OCI-LY7 (cell line): ENCODE measurements around the gene HEATR5A. TPM values are rescaled to one million over a fixed set of nuclear protein-coding genes. Genes with fewer than 3 reads are reported as not detected.

ENCODE experiments used
- BruUV-seq: library from RNA; stranded (reverse); fragments of 400-500 nt; replicated peaks from 2 replicates; lab custom pipeline; 2021; lab: Mats Ljungman, UMichigan
- CTCF ChIA-PET: fragments of 300-600 bp; sonication (Branson Sonifier 250); formaldehyde crosslinking; loops from one replicate; lab custom pipeline; 2022; ENCODE audit warnings: antibody characterized with exemption; ENCODE audit not compliant: unreplicated experiment; lab: Charles Lee
- POLR2A ChIA-PET: fragments of 300-600 bp; sonication (Branson Sonifier 250); formaldehyde crosslinking; loops from one replicate; lab custom pipeline; 2022; ENCODE audit warnings: antibody characterized with exemption; lab: Charles Lee
- DNase-seq: peaks from one replicate; pipeline ENCODE4 v3.0.0-alpha.2; 2015; ENCODE audit warnings: low spot score
- H2AFZ ChIP-seq: fragments of 200-600 bp; sonication (generic), shearing (Covaris generic); 2 replicates; pipeline ENCODE4 v1.6.1; 2014; ENCODE audit warnings: mild to moderate bottlenecking, antibody characterized with exemption, low read length, moderate library complexity
- H3K27ac ChIP-seq: fragments of 200-600 bp; sonication (generic); 2 replicates; pipeline ENCODE4 v1.5.1; 2014; ENCODE audit warnings: mixed run types, low read depth, mild to moderate bottlenecking, moderate library complexity, low read length, inconsistent platforms; ENCODE audit not compliant: poor library complexity, severe bottlenecking
- H3K36me3 ChIP-seq: fragments of 200-600 bp; sonication (generic); 2 replicates; pipeline ENCODE4 v1.6.1; 2014; ENCODE audit warnings: mild to moderate bottlenecking, antibody characterized with exemption, low read length, moderate library complexity, mixed read lengths; ENCODE audit not compliant: insufficient read depth
- H3K4me1 ChIP-seq: fragments of 200-600 bp; sonication (generic); 2 replicates; pipeline ENCODE4 v1.5.1; 2014; ENCODE audit warnings: mild to moderate bottlenecking, low read length; ENCODE audit not compliant: insufficient read depth, poor library complexity, severe bottlenecking
- H3K4me2 ChIP-seq: fragments of 200-600 bp; sonication (generic); 2 replicates; pipeline ENCODE4 v1.6.1; 2014; ENCODE audit warnings: mild to moderate bottlenecking, low read length
- H3K4me3 ChIP-seq: fragments of 200-600 bp; sonication (generic); 2 replicates; pipeline ENCODE4 v1.5.1; 2014; ENCODE audit warnings: mild to moderate bottlenecking, low read depth, low read length; ENCODE audit not compliant: poor library complexity, severe bottlenecking
- H3K79me2 ChIP-seq: fragments of 200-600 bp; sonication (generic); 2 replicates; pipeline ENCODE4 v1.6.1; 2016; ENCODE audit warnings: low read depth, mild to moderate bottlenecking, low read length, moderate library complexity, mixed read lengths; ENCODE audit not compliant: insufficient read depth
- H3K9me2 ChIP-seq: fragments of 200-600 bp; sonication (generic); 2 replicates; pipeline ENCODE4 v1.6.1; 2016; ENCODE audit warnings: mild to moderate bottlenecking, low read length, mixed read lengths; ENCODE audit not compliant: insufficient read depth
- H3K9me3 ChIP-seq: fragments of 200-600 bp; sonication (generic); 2 replicates; pipeline ENCODE4 v1.6.1; 2014; ENCODE audit warnings: mild to moderate bottlenecking, mixed run types, low read length, mixed read lengths
- H4K20me1 ChIP-seq: fragments of 200-600 bp; sonication (generic); 2 replicates; pipeline ENCODE4 v1.6.1; 2014; ENCODE audit warnings: mild to moderate bottlenecking, antibody characterized with exemption, low read length, moderate library complexity, mixed read lengths; ENCODE audit not compliant: insufficient read depth
- CTCF ChIP-seq: fragments of 200-600 bp; sonication (generic); conservative IDR thresholded peaks from 2 replicates; pipeline ENCODE4 v1.5.1; 2014; ENCODE audit warnings: mild to moderate bottlenecking, antibody characterized with exemption, low read length, moderate library complexity, mixed read lengths
- EZH2phosphoT487 ChIP-seq: fragments of 200-600 bp; sonication (generic); IDR thresholded peaks from 2 replicates; pipeline ENCODE4 v1.6.1; 2018; ENCODE audit warnings: low read depth, borderline replicate concordance, mild to moderate bottlenecking, mixed run types, antibody characterized with exemption, low read length, moderate library complexity, mixed read lengths
- intact Hi-C: fragments of 100-400 bp; cut with micrococcal nuclease; formaldehyde crosslinking; loops from one replicate; pipeline ENCODE4 v1.10.0; 2022; ENCODE audit not compliant: unreplicated experiment
- total RNA-seq, 2 experiments: library from RNA; depleted of rRNA in 1 of 2; stranded (reverse); fragments of >200 nt in 1 of 2; shearing (Covaris generic) in 1 of 2; gene quantifications; 2 replicates each; pipeline ENCODE4 v1.2.3, GENCODE V29; 2014 to 2022

The HEATR5A gene
- total RNA-seq, 2 experiments from 2014 or later, result 12.0 to 16.2 TPM

DNA sequence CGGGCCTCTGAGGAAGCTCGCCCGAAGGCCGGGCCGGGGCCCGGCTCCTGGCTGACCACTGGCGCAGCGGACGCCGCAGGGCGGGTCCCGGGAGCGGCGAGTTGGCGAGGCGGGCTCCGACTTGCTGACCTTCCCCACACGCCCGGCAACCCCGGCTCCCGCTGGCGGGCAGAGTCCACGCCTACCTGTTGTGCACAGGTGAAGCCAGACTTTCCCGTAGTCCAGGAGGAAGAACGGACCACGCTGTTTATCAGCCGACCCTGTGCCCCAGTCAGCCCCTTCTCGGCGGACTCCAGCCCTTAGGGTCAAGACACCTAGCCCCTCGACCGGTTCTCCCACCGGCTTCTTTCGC, 407 bp downstream of the HEATR5A start:
- Histone ChIP-seq H3K4me2 (peak overlapping the region; percentile 81), H3K9me2 (no peaks in the 10 kb centered on the region), H3K4me1 (peaks cover 16% of the 10 kb centered on the region), H3K9me3 (no peaks in the 10 kb centered on the region), H3K79me2 (peaks cover 14% of the 10 kb centered on the region; the same call in 1 of the 2 replicates), H4K20me1 (no peaks in the 10 kb centered on the region), H3K36me3 (no peaks in the 10 kb centered on the region), H3K27ac (no peak overlapping the region), H2AFZ (peak overlapping the region; percentile 73), H3K4me3 (peak overlapping the region; percentile 79)
- CTCF ChIA-PET, result no interaction called here
- POLR2A ChIA-PET, result interaction anchor here (0.7 to 2.4 kb wide), 11 partner anchors 9 to 801 kb away, joined by 3 to 19 read pairs (median 4); partner anchors contain the start of genes DTD2 and STRN3
- intact Hi-C loops, result loop anchor here (1.0 kb wide), 1 partner anchor 37 kb away; the partner anchor contains the start of gene DTD2
- no TSS peak for BruUV-seq
- no peak for TF ChIP-seq EZH2phosphoT487
- no peak for TF ChIP-seq CTCF
- peak; percentile 21 for DNase-seq

GRCh38 chr14:31419179-31419966, 977 bp downstream of the HEATR5A start:
- H2AFZ ChIP-seq, result peak overlapping the region; percentile 73
- H3K4me3 ChIP-seq, result peak overlapping the region; percentile 79
- H4K20me1 ChIP-seq, result no peaks in the 10 kb centered on the region
- CTCF ChIA-PET, result no interaction called here
- H3K36me3 ChIP-seq, result no peaks in the 10 kb centered on the region
- intact Hi-C loops, result no loop called here
- H3K9me2 ChIP-seq, result no peaks in the 10 kb centered on the region
- H3K27ac ChIP-seq, result no peak overlapping the region
- POLR2A ChIA-PET, result interaction anchor here (0.7 to 2.4 kb wide), 7 partner anchors 9 to 802 kb away, joined by 3 to 19 read pairs (median 3); partner anchors contain the start of genes DTD2 and STRN3
- TF ChIP-seq CTCF (no peak), EZH2phosphoT487 (no peak)
- H3K9me3 ChIP-seq, result no peaks in the 10 kb centered on the region
- H3K4me2 ChIP-seq, result peak overlapping the region; percentile 81
- peaks cover 14% of the 10 kb centered on the region; the same call in 1 of the 2 replicates for H3K79me2 ChIP-seq
- H3K4me1 ChIP-seq, result peaks cover 16% of the 10 kb centered on the region
- TSS peak; percentile 61 for BruUV-seq
- DNase-seq, result no peak

DNA sequence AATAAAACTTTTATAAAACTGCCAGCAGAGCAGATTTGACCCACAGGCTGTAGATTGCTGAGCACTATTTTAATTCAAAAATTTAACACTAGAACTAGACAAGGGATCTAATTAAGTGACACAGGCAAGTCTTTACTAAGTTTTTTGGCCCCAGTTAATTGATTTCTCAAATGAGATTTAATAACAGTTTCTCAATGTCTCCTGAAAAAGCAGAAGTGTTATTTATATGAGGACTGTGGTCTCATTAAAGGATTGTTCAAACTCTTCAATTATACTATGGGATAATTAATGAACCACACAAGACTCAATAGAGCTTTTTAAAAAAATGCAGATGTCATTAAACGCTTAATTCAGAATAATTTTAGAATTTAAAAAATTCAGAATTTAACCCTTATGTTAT, 1.9 kb downstream of the HEATR5A start:
- CTCF ChIA-PET, result no interaction called here
- Histone ChIP-seq H3K4me1 (peaks cover 16% of the 10 kb centered on the region), H3K27ac (no peak overlapping the region), H3K79me2 (peaks cover 14% of the 10 kb centered on the region; the same call in 1 of the 2 replicates), H3K36me3 (no peaks in the 10 kb centered on the region), H3K9me2 (no peaks in the 10 kb centered on the region), H3K4me2 (no peak overlapping the region), H3K4me3 (no peak overlapping the region), H3K9me3 (no peaks in the 10 kb centered on the region), H4K20me1 (no peaks in the 10 kb centered on the region), H2AFZ (no peak overlapping the region)
- no peak for TF ChIP-seq EZH2phosphoT487
- DNase-seq, result no peak
- POLR2A ChIA-PET, result interaction anchor here (1.2 kb wide), 1 partner anchor 42 kb away, joined by 3 read pairs; no protein-coding TSS in a partner anchor
- intact Hi-C loops, result no loop called here
- BruUV-seq, result no TSS peak
